NCI-H510A treated with DMSO at 0.1 percent for 48 hours (cell line): Measurements from ENCODE around the gene RNASEH2B.
A peak's percentile ranks its signal among the peaks of the same experiment; 100 is the strongest.

Source experiments
- DNase-seq: peaks from one replicate; lab custom pipeline; 2025; lab: John Stamatoyannopoulos, UW

RNASEH2B gene

DNA sequence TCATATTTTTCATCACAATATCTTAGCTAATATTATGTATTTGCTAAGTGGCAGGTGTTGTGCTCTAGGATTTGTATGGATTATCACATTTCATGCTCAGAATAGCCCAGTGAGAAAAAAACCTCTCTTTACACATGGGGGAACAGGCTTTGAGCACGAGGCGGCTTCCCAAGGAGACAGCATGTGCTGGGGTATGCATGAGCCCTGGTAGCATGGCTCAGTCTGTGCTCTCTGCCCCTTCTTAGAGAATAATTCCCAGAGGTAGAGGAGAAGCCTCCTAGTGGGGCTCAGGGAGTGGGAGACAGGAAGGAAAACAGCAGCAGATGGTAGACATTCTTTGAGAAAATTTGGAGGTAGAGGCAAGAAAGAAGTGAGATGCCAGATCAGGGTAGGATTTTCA is 31.6 kb downstream of the RNASEH2B start:
- no peak for DNase-seq

DNA sequence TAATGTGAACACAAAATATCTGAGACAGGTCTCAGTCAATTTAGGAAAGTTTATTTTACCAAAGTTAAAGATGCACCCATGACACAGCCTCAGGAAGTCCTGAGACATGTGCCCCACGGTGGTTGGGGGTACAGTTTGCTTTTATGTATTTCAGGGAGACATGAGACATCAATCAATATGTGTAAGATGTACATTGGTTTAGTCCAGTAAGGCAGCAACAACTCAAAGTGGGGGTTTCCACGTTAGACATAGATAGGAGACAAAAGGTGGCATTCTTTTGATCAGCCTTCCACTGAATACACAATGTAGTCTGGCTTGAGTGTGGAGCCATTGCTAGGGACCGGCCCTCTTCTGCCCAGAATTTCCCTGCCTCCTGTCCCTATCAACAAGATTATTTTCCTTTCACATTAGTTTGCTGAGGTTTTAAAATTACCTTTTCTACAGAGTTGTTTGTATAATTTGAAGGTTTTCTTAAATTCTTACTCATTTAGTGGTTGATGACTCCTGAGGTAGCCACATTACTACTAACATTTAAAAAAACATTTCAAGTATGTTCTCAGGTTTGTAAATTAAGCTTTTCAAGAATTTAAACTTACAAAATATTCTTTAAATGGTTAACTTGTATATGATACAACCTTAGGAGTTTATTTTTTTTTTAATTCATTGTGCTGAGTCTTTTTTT is 33.2 kb downstream of the RNASEH2B start:
- DNase-seq, result no peak

DNA sequence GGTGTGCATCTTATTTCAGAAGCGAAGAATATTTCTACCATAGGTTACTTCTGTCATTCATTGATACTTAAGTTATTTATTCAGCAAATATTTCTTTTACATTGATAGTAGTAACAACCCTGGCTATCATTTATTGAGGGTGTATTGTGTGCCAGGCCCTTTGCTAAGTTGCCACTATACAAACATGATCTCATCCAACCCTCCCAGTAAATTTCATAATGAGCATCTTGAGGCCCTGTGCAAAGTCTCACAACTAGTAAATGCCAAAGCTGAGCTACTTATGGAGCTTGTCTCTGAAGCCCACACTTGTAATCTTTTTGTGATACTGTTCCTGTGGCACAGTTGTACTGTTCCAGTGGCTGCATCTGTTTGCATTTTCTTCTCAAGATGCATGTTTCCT is 36.1 kb downstream of the RNASEH2B start:
- DNase-seq, result no peak

DNA sequence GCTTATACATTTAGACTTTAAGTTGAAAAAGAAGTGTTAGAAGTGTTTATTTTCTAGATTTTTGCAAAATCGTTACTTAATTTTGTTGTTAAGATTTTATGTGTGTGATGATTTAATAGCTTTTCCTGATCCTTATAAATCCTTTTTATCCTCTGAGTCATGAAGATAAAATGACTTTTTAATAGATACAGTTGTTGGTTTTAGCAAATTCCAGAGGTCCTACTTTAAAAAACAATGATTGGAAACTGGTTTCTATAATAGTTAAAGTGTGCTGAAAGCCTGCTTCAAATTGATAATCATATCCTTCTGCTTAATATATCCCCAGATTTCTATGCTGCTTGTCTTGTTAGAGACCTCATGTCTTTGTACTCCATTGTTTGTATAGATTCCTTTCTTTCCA is 39.0 kb downstream of the RNASEH2B start:
- no peak for DNase-seq

DNA sequence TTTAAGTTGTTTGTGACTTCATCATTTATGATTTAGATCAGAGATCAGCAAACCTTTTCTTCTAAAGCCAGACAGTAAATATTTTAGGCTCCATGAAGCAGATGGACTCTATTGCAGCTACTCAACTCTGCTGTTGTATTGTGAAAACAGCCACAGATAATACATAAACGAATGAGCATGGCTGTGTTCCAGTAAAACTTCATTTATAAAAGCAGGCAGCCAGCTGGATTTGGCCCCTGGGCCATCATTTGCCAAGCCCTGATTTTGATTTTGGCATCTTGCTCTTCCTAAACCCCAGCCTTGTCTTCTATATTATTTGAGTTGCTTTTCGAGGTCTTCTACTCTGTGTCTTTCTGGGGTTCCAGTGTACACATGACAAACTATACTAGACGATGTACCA is 41.3 kb downstream of the RNASEH2B start:
- DNase-seq, result no peak

DNA sequence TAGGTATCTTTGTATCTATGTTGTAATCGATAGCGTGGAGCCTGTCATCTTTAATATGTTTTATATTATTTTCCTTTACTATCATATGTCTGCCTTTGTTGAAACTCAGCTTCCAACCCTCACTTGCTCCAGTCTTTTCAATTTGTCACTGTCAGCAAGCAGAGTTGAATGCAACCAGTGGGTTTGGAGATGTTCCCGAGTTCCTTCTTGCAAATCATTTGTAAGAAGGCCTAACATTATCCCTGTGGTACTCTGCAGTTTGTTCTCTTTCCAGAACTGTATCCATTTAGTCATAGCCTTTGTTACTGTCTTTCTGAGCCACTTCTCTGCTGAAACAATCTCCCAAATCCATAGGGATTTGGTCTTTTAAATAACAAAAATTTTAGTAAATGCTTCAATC is 41.8 kb downstream of the RNASEH2B start:
- no peak for DNase-seq

DNA sequence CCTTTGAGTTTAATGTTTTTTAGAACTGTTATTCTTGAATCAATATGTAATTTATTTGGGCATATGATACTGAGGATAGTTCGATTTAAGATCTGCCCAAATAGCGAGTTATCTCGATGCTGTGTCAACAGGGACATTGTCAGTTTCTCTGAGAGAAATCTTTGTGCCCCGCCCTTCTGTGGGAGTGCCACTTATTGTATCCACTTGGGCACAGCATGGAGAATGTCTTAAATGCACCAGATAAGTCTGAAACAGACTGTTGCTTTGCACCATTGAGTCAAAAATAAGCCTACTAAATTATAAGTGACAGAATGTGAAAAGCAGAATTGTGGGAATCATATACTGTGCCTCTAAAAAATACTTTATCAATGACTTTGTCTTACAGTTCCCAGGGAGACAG is 45.6 kb downstream of the RNASEH2B start:
- no peak for DNase-seq

DNA sequence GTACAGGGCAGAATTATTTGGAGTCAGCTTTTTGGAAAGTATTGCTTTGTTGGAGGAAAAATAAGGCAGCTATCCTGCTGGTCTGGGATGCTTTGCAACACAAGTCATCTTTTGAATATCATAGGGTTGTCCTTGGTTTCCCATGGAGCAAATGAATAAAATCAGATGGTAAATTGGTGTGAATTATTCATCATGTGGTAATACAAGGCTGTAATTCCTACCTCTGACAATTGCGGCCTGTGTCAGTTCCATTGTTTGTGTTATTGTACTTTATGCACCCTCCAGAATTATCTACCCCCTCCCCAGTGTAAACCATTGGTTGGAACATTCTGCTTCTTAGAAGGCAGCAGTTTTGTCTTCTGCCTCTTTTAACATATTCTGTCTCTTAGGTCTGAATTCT is 46.2 kb downstream of the RNASEH2B start:
- no peak for DNase-seq

DNA sequence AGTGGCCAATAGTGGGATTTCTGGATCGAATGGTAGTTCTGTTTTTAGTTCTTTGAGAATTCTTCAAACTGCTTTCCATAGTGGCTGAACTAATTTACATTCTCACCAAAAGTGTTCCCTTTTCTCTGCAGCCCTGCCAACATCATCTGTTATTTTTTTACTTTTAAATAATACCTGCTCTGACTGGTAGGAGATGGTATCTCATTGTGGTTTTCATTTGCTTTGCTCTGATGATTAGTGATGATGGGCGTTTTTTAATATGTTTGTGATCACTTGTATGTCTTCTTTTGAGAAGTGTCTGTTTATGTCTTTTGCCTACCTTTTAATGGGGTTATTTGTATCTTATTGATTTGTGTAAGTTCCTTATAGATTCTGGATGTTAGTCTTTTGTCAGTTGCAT is 48.0 kb downstream of the RNASEH2B start:
- DNase-seq, result no peak

DNA sequence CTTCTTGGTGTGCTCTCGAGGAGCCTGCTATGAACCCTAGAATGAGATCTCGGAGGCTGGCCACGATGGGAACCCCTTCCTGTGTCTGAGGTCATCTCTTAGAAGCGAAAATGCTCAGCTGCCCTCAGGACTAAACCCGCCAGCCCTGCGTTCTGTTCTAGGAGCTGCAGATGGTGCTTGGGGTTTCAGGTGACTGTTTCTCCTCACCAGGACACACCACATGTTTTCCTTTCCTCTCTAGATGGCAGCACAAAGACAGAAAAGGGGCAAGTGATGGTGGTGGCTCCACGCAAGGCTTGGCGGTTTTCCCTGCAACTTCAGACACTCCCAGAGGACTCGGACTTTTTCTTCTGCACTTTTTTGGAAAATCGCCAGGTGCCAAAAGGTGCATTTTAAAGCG is 60.1 kb downstream of the RNASEH2B start:
- peak; percentile 13 for DNase-seq

DNA sequence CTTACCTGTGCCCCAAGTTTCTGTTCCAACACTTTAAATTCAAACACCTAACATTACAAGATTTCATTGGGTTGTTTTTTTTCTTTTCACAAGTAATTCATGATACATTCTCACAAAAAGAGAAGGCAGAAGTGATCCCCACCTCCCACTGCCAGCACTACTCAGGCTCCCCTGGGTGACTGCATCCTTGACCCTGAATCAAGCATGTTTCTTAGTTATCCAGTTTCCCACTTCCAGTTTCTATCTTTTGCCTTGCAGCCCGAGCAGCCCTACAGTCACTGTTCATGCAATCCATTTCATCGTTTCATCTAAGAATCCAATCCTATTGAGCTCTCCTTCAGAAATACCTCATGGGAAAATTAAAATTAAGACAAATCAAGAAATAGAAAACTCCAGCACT is 61.4 kb downstream of the RNASEH2B start:
- no peak for DNase-seq

DNA sequence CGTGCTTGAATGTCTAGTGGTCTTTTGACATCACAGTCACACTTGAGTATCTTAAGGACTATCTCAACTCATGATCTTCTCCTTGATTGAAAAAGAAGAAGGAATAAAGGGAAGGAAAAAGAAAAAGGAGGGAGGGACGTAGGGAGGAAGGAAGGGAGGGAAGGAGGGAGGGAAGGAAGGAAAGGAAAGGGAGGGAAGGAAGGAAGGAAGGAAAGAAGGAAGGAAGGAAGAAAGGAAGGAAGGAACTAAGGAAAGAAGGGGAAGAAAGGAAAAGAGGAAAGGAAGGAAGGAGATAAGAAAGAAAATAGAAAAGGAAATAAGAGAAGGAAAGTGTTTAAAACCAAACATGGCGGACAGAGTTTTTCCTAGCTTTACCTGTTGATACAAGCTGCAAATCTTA is 64.7 kb downstream of the RNASEH2B start:
- DNase-seq, result no peak

DNA sequence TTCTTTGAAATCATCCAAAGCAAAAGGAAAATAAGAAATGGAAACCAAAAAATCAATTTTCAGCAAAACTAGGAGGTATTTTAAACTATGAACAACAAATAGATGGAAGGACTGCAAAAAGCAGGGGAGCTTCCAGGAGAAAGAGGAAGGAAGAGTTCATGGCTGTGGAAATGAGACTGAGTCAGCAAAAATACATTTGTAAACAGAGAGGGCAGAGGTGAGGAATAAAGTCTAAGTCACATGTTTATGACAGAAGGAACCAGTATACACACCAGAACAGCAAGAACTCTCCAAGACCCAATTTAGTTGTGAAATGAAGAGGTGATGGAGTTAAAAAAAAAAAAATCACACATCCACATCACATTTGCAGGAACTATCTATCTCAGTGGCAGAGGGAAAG is 69.6 kb downstream of the RNASEH2B start:
- no peak for DNase-seq

DNA sequence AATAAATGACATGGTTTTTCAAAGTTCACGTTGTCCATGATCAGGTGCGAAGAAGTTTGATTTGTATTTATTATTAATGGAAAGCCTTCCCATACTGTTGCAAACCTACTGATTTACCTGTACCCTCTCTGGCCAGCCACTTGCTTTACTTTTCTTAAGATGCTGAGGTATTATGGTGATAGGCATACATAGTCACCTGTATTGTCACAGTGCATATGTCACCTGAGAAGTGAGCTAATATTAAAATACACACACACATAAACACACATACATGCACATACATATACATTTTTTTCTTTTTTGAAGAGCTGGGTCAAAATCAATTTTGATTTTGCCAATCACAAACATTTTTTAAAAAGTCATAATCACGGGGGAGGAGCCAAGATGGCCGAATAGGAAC is 72.1 kb downstream of the RNASEH2B start:
- DNase-seq, result no peak

DNA sequence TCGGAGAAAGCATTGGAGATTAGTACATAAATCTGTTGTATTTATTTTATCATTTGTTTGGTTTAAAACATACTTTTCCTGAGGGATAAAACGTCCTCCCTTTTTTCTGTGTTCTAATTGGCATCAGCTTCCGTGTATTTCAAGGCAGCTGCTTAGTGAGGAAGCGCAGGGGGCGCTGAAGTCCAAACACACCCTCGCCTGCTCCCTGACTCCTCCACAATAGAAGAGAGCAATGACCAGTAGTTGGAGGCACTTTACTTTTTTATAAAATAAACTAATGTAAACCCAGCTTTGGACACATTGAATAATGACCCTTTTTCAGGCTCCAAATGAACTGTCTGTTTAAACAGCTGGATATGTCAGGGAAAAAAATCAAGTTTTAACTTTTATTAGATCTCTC is 79.9 kb downstream of the RNASEH2B start:
- peak; percentile 30 for DNase-seq

DNA sequence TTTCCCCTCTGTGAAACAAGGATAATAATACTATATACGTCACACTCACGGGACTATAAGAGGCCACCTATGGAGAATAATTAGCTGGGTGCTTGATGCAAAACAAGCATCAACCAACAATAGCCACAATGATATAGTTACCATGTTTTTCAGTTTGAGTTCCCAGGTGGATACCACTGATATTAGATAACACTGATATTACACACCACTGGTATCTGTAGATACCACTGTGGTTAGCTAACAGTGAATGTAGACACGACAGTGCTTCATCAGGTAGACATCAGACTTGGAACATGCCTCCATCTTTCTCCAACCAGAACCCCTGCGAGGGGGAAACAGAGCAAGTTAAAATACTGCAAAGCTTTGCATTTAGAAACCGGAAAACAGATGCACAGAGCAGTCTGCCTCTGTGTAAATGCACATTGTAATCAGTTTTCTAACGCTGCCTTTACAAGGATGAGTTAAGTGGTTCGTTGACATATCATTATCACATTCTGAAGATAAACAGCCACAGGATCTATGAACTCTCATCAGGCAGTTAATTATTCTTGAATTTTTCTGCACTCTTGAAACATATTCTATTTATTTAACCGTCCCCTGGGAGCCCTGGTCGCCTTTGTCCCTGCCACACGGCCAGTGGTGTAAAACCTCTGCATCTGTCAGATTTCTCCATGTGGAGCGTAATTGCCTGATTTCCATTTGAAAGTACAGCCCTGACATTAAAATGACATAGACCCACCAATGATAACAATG is 80.7 kb downstream of the RNASEH2B start:
- DNase-seq, result no peak

DNA sequence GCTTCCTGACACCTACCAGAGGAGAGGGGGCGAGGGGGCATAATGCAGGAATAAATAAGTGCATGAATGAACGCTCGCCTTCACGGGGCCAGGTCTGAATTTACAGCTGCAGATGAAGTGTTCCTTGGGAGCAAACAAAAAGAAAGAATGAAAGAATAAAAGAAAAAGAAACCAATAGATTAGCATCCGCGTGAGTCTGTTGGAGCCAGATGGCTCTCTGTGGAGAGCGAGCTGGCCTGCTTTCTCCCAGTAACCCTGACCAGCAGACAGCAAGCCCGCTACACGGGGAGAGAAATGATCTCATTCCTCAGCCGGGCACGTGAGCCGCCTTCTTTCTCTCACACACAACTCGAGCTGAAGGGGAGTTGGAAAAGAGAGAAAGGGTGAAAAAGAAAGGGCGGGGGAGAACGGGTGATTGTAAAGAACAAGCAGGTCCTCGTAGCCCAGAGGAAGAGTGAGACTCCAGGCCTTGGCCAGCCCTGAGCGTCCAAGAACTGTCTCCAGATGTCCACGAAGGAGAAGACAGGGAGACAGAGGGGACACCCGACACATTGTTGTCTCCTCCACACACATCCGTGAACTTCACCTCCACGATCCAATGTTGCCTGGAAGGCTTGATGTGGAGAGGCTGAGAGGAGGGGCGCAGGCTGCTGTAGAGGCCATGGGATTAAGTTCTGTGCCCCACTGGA is 81.4 kb downstream of the RNASEH2B start:
- DNase-seq, result no peak

DNA sequence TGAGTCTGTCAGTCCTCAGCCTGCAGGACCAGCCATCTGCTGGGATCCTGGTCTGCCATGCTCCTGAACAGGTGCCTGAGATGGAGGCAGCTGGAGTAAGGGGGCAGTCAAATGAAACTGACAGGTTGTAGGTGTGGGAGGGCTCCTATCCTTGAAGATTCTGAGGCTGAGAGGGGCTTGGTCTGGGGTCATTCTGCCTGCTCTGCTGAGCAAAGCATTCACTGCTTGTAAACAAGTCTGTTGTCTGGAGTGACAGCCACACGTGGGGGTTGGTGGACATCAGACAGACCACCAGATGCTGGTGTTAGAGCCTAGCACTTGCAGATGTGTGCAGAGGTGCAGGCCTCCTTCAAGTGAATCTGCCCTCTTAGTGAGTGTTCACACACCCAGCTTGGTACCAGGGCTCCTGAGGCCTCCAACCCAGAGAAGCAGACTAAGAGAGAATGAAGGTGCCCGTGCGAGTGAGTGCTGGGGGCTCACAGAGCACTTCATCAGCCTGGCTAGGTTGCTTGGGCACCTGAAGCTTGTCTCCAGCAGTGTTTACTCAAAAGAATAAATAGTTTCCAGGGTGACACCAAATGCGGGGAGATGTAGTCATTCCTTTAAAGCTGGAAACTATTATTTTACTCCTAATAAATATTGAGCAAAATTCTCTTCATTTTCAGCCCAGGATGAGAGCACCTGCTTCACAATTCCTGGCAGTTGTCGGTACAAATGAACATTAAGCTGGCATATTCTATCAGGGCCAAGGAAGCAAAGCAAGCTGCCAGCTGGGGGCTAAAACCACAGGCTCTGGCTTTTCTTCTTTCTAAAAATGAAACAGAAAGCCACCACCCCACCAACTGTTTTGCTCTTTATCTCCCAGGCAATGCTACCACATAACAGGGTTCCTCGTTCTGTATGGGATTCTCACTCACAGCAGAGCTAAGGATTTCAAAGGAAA is 82.3 kb downstream of the RNASEH2B start:
- no peak for DNase-seq

DNA sequence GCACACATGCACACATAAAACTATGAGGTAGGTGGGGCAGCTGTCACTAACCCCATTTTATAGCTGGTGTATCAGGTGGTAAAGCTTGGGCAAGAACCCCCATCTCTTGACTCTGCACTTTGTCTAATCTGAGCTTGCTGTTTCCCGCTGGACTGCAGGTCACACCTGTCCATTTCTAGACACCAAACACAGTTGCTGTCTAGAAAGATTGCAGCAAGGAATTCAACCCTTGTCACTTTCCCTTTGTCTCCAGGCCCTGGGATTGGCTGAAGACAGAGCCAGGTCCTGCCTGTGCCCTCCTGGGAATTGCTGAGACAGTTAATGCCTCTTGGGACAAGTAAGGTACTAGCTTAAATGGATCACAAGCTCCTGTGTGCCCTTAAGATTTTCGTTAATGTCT is 83.8 kb downstream of the RNASEH2B start:
- no peak for DNase-seq

DNA sequence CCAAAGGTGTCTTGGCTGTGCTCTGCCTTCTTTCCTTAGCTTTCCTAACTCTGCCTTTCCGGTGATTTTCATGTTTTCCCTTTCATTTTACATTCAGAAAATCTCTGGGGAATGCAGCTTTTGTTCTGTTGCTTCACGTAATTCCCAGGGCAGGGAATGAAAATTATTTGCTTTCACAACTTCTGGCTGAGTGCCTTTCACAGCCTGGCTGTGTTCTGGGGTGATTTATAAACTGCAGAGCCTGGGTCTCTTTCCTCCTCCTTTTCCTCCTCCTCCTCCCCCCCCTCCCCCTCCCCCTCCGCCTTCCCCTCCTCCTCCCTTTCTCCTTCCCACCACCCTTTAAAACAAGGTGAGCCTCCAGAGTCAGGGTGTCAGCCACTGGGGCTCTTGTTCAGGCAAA is 84.3 kb downstream of the RNASEH2B start:
- no peak for DNase-seq

DNA sequence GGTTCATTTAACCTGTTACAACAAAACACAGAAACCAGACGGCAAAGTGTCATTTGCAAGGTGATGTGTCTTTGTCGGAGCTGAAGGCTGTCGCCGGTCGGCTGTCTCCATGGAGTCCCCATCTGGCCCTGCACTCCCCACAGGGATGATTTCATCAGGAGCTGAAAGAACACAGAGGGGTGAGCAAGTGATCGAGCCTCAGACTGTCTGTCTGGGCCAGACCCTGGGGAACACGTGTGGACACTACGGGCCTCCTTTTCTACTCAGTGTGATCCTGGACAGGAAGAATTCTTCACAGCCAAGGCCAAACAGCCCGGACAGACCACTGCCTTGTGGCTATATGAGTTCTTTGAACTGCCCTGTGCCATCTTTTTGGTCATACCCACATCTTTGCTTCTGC is 85.1 kb downstream of the RNASEH2B start:
- no peak for DNase-seq

DNA sequence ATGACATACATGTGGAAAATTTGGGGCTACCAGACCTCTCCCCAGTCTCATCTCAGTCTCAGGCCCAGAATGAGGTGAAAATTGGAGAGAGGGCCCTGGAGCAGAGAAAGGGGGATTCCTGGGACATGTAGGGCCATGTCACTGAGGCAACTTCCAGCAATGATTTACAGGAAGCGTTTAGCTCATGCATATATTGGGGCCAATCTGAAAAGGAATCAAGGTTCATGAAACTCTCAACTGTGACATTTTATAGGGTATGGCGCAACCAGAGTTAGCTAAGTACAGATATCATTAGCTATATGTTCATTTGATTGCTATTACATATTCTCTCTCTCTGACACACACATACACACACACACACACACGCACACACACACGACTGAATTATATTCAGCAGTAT is 86.3 kb downstream of the RNASEH2B start:
- DNase-seq, result no peak
